Common myeloid progenitor, CD34-positive (primary cell): ENCODE measurements around the gene SNX2.
"Not testable (repeated sequence)": the region's sequence is repeated elsewhere in the genome, so short reads cannot be mapped to it uniquely, and the experiment has no call there.

ENCODE experiments used
- CTCF ChIA-PET: fragments of 350-600 bp; sonication (Branson Sonifier 250); formaldehyde crosslinking; loops from one replicate; lab custom pipeline; 2021; ENCODE audit warnings: antibody characterized with exemption; lab: Charles Lee
- POLR2A ChIA-PET: fragments of 350-600 bp; sonication (Branson Sonifier 250); formaldehyde crosslinking; loops from one replicate; lab custom pipeline; 2021; ENCODE audit warnings: antibody characterized with exemption; lab: Charles Lee
- DNase-seq, 3 donors: peaks; one replicate each; pipeline versions ENCODE4 v3.0.0 to v3.0.0-alpha.2; 2013
- H3K27ac ChIP-seq, 2 experiments: 1 replicate in 1 of 2; 2 replicates in 1 of 2; pipeline ENCODE4 v1.7.0; 2013; ENCODE audit warnings: inconsistent platforms in 2 of 2, low read length in 2 of 2, mild to moderate bottlenecking in 2 of 2, low read depth in 1 of 2, moderate library complexity in 1 of 2; ENCODE audit not compliant: severe bottlenecking in 2 of 2, insufficient read depth in 1 of 2, poor library complexity in 1 of 2
- H3K27me3 ChIP-seq, 5 experiments: replicated peaks in 2 of 5; 1 replicate in 3 of 5; 2 replicates in 2 of 5; pipeline versions ENCODE4 v1.6.1 to v1.7.0; 2013; ENCODE audit warnings: low read length in 4 of 5, mild to moderate bottlenecking in 2 of 5, moderate library complexity in 2 of 5, inconsistent platforms in 1 of 5; ENCODE audit not compliant: insufficient read depth in 5 of 5, control insufficient read depth in 4 of 5
- H3K36me3 ChIP-seq, 4 experiments: 1 replicate in 2 of 4; 2 replicates in 2 of 4; pipeline versions ENCODE4 v1.6.1 to v1.7.0; 2013; ENCODE audit warnings: low read length in 3 of 4, control low read depth in 1 of 4, mild to moderate bottlenecking in 1 of 4; ENCODE audit not compliant: control insufficient read depth in 4 of 4, insufficient read depth in 4 of 4
- H3K4me1 ChIP-seq, 4 experiments: 1 replicate in 3 of 4; 2 replicates in 1 of 4; pipeline versions ENCODE4 v1.6.1 to v1.7.1; 2013; ENCODE audit warnings: low read length in 3 of 4, mild to moderate bottlenecking in 3 of 4, control low read depth in 1 of 4, inconsistent platforms in 1 of 4, moderate library complexity in 1 of 4; ENCODE audit not compliant: control insufficient read depth in 4 of 4, insufficient read depth in 4 of 4; ENCODE audit errors: control extremely low read depth in 1 of 4
- H3K4me3 ChIP-seq, 7 experiments: 1 replicate in 4 of 7; 2 replicates in 3 of 7; pipeline versions ENCODE4 v1.5.1 to v1.7.0; 2013; ENCODE audit warnings: mild to moderate bottlenecking in 7 of 7, low read length in 6 of 7, moderate library complexity in 6 of 7, inconsistent platforms in 2 of 7, low read depth in 2 of 7, control low read depth in 1 of 7; ENCODE audit not compliant: insufficient read depth in 4 of 7, control insufficient read depth in 1 of 7; ENCODE audit errors: extremely low read depth in 1 of 7
- H3K9me3 ChIP-seq, 5 experiments: 1 replicate in 4 of 5; 2 replicates in 1 of 5; pipeline versions ENCODE4 v1.6.1 to v1.7.1; 2013; ENCODE audit warnings: low read length in 4 of 5, mild to moderate bottlenecking in 2 of 5, inconsistent platforms in 1 of 5, low read depth in 1 of 5, moderate library complexity in 1 of 5; ENCODE audit not compliant: control insufficient read depth in 4 of 5, insufficient read depth in 2 of 5; ENCODE audit errors: control extremely low read depth in 1 of 5
- WGBS: methylation state at CpG from one replicate; pipeline ENCODE4 v1.1.5; 2013; ENCODE audit not compliant: insufficient coverage; 5-methylcytosine and 5-hydroxymethylcytosine counted together

SNX2 gene

DNA sequence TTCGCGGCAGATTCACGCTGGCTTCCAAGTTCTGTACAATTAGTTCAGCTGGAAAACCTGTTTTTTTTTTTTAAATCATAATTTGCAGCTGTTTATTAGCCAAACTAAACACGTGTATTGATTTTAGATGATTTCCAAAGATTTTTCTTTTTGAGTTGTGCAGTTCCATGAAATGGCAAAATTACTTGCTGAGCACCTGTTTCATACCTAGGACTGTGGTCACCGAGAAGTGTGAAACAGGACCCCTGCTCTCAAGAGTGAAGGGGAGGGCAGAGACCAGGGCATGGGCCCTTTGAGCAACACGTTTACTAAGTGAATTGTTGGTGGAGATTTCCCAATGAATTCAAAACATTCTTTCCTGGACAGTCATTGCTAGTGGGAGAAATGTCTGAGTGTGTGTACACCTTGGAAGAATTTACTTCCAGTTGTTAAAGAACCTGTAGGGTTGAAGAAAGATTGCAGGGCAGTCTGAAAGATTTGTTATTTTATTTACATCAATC, 71.2 kb downstream of the SNX2 start:
- Histone ChIP-seq H3K27ac (no peak overlapping the region), H3K36me3 (no peaks in the 10 kb centered on the region), H3K9me3 (peaks cover 0 to 4% (median 0%) of the 10 kb centered on the region in 5 experiments), H3K27me3 (peaks cover 0 to 13% (median 0%) of the 10 kb centered on the region in 5 experiments), H3K4me3 (peak overlapping the region; percentile 71 to 89 (median 76)), H3K4me1 (peaks cover 0 to 24% (median 16%) of the 10 kb centered on the region in 4 experiments)
- ChIA-PET POLR2A (no interaction called here), CTCF (no interaction called here)
- no peak for DNase-seq
- WGBS, result 17% methylated on average over 4 of the region's 6 CpGs

DNA sequence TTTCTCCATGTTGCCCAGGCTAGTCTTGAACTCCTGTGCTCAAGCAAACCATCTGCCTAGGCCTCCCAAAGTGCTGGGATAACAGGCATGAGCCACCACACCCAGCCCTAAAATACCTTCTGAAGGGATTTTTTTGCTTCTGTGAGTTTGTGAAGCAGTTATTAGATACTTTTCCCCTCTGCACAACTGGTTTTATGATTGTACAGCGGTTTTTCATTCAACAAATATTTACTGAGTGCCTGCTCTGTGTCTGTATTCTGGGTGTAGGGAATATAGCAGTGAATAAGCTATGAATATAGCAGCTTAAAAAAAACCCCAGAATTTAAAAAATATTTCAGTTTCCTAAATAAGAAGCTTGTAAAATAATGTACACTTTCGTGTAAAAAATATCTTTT, 72.8 kb downstream of the SNX2 start:
- no peak overlapping the region for H3K27ac ChIP-seq
- CTCF ChIA-PET, result no interaction called here
- H3K27me3 ChIP-seq, result peaks cover 0 to 11% (median 0%) of the 10 kb centered on the region in 5 experiments
- H3K4me3 ChIP-seq, result no peak overlapping the region
- POLR2A ChIA-PET, result no interaction called here
- 100% methylated on average over 1 of the region's 2 CpGs for WGBS
- DNase-seq, result no peak
- peaks cover 0 to 4% (median 0%) of the 10 kb centered on the region in 5 experiments for H3K9me3 ChIP-seq
- peaks cover 0 to 24% (median 16%) of the 10 kb centered on the region in 4 experiments for H3K4me1 ChIP-seq
- H3K36me3 ChIP-seq, result no peaks in the 10 kb centered on the region

DNA sequence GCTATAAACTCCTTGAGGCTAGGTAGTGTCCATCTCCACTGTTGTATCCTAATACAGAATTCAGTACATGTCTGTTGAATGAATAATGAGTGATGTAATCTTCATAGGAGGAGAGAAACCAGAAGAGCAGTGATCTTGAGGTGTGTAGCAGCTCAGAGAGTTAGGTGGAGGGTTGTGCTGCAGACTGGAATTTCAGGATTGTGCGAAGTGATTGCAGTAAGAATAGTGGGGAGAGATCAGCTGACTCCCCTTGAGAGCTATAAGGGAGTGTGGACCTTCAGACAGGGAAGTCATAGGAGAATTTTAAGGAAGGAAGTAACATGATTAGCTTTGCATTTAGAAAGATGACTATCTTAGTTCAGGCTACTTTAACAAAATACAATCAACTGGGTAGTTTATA, 74.9 kb downstream of the SNX2 start:
- DNase-seq, result no peak
- ChIA-PET CTCF (interaction anchor here (1.4 kb wide), 1 partner anchor 41 kb away, joined by 4 read pairs; no protein-coding TSS in a partner anchor), POLR2A (no interaction called here)
- peaks cover 0 to 15% (median 5%) of the 10 kb centered on the region in 4 experiments for H3K4me1 ChIP-seq
- 100% methylated on average over 1 of the region's 1 CpG for WGBS
- H3K9me3 ChIP-seq, result peaks cover 0 to 4% (median 0%) of the 10 kb centered on the region in 5 experiments
- no peaks in the 10 kb centered on the region for H3K36me3 ChIP-seq
- no peak overlapping the region for H3K4me3 ChIP-seq
- peaks cover 0 to 2% (median 0%) of the 10 kb centered on the region in 5 experiments for H3K27me3 ChIP-seq
- H3K27ac ChIP-seq, result no peak overlapping the region

DNA sequence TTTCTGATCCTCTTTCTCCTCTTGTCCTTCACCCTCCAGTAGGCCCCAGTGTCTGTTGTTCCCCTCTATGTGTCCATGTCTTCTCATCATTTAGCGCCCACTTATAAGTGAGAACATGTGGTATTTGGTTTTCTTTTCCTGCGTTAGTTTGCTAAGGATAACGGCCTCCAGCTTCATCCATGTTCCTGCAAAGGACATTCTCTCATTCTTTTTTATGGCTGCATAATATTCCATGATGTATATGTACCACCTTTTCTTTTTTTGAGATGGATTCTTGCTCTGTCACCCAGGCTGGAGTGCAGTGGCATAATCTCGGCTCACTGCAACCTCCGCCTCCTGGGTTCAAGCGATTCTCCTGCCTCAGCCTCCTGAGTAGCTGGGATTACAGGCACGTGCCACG, 82.7 kb downstream of the SNX2 start:
- DNase-seq, H3K4me3 ChIP-seq, POLR2A ChIA-PET, H3K27ac ChIP-seq, CTCF ChIA-PET, H3K27me3 ChIP-seq, H3K4me1 ChIP-seq, H3K36me3 ChIP-seq, H3K9me3 ChIP-seq: not testable (repeated sequence)
- WGBS, result no CpG with 5 or more reads among the region's 8 CpGs

DNA sequence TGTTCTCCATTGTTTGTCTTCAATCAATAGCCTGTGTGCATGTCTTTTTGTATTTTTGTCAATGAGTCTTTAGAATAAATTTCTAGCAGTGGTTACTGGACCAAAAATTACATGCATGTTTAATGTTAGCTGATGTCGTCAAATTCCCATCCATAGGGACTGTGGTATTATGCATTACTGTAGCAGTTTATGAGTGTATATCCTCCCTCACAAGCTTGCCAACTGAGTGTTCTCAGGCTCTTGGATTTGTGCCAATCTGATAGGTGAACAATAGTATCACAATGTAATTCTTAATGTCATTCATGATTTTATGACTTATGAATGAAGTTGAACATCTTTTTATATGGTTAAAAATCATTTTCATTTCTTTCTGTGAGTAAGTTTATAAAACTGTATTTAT, 83.6 kb downstream of the SNX2 start:
- ChIA-PET POLR2A (no interaction called here), CTCF (no interaction called here)
- no peak overlapping the region for H3K4me3 ChIP-seq
- 100% methylated on average over 1 of the region's 1 CpG for WGBS
- peak in 2 of 3 donors; percentile 9 to 13 for DNase-seq
- H3K27ac ChIP-seq, result no peak overlapping the region
- no peaks in the 10 kb centered on the region for H3K9me3 ChIP-seq
- H3K4me1 ChIP-seq, result no peaks in the 10 kb centered on the region
- H3K27me3 ChIP-seq, result no peaks in the 10 kb centered on the region
- no peaks in the 10 kb centered on the region for H3K36me3 ChIP-seq

DNA sequence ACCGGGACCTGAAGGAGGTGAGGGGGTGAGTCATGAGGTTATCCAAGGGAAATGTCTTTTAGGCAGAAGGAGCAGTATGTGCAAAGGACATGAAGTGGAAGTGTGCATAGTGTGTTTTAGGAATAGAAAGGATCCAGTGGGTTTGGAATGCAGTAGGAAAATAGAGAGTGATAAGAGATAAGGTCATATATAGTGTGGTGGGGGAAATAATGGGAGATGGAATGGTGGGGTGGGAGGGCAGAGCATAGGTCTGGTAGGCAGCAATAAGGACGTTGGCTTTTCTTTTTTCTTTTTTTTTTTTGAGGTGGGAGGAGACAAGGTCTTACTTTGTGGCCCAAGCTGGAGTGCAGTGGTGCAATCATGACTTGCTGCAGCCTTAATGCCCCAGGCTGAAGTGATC, 88.4 kb downstream of the SNX2 start:
- Histone ChIP-seq H3K9me3 (peaks cover 0 to 3% (median 0%) of the 10 kb centered on the region in 5 experiments), H3K4me1 (no peaks in the 10 kb centered on the region), H3K36me3 (no peaks in the 10 kb centered on the region), H3K27me3 (no peaks in the 10 kb centered on the region), H3K27ac (no peak overlapping the region), H3K4me3 (no peak overlapping the region)
- ChIA-PET CTCF (no interaction called here), POLR2A (no interaction called here)
- DNase-seq, result peak in 1 of 3 donors; percentile 8
- WGBS, result 86% methylated on average over 1 of the region's 2 CpGs

DNA sequence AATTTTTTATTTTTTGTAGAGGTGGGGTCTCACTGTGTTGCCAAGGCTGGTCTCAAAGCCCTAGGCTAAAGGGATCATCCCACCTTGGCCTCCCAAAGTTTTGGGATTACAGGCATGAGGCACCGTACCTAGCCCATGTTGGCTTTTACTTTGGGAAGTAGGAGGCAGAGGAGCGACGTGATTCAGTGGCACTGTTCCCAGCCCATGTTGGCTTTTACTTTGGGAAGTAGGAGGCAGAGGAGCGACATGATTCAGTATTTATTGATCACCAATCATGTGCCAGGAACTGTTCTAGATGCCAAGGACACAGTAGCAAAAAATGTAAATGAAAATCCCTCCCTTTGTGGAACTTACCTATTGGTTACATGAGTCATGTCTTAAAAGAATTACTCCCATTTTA, 88.8 kb downstream of the SNX2 start:
- Histone ChIP-seq H3K27ac (no peak overlapping the region), H3K36me3 (no peaks in the 10 kb centered on the region), H3K27me3 (no peaks in the 10 kb centered on the region), H3K4me1 (no peaks in the 10 kb centered on the region), H3K9me3 (peaks cover 0 to 3% (median 0%) of the 10 kb centered on the region in 5 experiments), H3K4me3 (no peak overlapping the region)
- ChIA-PET POLR2A (no interaction called here), CTCF (no interaction called here)
- no peak for DNase-seq
- WGBS, result 100% methylated on average over 4 of the region's 4 CpGs
